Activated effector memory CD4-positive, alpha-beta T cell treated with Interleukin-2 at 50 U/mL for 16 hours (primary cell): ENCODE measurements around the gene MPRIP.

Experiments used
- DNase-seq: peaks from one replicate; pipeline ENCODE4 v3.0.0-alpha.2; 2020

Gene MPRIP

DNA sequence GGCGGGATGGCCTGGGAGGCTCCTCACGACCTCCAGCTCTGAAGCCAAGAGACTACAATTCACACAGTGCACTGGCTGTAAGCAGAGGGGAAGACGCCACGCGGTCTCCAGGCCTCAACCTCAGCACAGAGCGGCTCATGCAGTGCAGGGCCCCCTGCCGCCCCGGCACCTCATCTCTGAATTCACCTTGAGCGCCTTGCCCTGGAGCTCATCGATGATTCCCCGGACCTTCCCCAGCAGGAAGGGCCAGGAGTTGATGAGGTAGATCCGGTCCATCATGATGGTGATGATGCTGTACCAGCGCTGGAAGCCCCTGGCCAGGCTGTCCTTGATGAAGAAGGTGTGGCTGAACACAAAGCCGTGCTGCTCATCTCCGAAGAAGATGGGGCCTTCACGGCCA, 181.5 kb downstream of the MPRIP start:
- no peak for DNase-seq

DNA sequence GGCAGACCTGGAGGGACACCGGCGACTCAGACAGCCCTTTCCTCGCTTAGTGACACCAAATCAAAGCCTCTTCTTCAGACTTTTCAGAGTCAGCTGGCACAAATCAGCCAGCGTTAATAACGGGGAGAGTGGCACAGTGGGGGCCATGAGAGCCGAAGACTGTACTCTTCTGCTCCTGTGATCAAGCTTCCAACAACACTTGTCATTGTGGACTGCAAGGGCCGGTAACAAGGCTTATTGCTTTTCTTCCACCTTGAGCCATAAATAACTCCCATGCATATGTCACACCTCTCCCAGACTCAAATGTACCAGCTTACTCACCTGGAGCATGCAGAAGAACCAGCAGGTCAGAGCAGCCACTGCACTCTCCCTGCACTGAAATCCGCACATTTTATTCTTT, 181.9 kb downstream of the MPRIP start:
- no peak for DNase-seq

DNA sequence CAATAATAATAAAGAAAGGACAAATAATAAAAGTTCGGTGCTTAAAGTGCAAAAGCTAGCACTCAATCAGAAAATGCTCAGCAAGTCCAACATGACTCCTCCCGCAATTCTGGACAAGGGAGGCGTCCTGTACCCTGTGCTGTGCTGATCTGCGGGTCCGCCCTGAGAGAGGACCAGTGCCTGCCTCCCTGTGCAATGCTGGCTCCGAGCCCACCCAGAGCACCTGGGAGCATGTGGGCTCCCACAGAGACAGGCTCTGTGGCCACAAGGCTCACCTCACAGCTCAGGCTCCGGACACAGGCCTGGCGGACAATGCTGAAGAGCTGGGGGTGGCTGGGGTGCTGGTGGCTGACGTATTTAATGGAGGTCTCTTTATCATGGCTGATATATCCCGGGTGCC, 183.6 kb downstream of the MPRIP start:
- DNase-seq = no peak

DNA sequence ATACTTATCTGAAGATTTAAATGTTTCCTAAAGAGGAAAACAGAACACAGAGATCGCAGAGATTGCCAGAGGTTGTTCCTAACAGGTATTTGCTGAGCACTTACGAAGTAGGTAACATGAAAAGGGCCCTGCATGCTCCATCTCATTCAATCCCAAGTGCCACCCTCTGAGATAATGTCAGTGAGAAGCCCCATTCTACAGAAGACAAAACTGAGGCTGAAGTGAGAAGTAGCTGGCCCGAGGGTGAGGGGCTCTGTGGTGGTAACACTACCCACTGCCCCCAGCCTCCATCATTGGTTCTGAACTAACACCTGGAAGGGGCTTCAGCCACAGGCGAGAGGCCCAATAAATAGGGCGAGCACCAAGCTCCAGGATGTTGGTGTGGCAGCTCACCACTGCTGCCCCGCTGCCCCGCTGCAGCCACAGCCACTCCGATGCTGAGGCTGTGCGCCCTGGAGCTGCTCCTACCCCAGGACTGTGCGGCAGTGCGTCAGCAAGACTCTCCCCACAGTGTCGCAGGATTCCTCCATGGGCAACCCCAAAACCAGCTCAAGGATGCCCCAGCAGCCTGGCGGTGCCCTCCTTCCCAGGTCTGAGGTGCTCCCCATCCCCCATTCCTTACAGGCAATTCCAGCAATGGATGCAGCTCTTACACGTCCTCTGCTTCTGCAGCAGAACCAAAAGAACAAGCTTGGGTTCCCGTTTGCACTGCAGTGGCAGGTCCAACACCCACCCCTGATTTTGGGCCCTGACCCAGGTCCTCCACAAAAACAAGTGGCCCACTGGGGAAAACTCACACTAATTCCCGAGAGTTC, 184.4 kb downstream of the MPRIP start:
- no peak for DNase-seq

DNA sequence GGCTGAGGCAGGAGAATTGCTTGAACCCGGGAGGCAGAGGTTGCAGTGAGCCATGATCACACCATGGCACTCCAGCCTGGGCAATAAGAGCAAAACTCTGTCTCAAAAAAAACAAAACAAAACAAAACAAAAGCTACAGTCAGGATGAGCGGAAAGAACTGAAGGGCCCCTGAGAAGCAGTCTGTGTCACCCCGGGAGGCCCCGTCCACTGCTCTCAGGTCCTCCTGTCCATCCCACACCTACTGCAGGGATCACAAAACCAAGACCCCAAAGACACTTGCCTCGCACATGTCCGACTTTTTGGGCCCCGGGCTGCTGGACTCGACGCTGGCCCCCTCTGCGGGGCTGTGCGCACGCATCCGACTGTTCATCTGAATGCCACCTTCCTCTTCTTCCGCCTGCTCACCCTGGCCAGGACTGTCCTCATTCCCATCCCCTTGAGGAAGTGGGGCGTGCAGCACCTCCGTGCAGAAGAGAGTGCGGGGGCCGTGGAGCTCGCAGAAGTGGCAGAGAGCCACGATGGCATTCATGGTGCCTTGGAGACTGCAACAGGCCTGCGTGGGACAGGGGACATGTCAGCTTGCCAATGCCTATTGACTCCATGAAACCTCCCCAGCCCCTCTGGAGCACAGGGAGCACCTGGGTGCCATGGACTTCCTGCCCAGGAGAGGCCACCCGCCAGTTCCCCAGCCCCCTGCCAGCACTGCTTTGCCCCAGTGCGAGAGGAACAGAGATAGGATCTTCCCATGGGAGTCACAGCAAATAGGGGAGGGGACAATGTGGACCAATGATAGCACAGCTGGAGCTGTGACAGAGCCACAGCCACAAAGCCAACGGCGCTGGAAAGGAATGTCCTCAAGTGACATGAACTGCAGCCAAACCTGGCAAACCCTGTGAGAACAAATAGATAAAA, 185.6 kb downstream of the MPRIP start:
- DNase-seq = no peak

DNA sequence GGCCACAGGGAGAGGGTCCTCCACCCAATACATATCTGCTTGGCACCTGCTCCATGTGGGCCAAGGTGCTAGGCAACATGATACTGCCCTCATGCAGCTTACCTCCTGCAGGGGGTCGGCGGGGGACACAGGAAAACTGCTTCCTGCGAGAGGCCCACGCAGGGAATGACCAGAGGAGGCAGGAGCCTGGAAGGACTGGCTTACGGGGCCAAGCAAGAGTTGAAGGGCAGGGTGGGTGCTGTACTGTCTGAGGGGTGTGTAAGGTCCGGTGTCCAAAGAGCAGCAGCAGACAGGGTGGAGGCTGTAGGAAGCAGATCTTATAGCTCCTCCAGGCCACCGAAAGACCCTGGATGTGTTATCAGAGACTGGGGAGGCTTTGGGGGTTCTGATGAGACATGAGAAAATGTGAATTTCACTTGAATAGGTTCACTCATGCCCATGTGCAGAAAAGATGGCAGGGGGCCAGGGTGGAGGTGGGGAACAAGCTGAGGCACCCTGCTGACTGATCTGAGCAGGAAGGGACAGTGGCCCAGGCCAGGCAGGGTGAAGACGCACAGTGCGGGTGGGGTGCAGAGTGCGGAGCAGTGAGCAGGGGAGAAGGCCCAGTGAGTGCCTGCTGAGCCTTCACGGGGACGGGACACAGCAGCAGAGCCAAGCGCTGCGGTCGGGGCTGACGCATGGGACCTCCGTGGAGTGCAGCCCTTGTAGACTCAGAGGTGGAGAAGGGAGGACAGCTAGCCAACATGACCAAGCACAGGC, 186.4 kb downstream of the MPRIP start:
- no peak for DNase-seq

DNA sequence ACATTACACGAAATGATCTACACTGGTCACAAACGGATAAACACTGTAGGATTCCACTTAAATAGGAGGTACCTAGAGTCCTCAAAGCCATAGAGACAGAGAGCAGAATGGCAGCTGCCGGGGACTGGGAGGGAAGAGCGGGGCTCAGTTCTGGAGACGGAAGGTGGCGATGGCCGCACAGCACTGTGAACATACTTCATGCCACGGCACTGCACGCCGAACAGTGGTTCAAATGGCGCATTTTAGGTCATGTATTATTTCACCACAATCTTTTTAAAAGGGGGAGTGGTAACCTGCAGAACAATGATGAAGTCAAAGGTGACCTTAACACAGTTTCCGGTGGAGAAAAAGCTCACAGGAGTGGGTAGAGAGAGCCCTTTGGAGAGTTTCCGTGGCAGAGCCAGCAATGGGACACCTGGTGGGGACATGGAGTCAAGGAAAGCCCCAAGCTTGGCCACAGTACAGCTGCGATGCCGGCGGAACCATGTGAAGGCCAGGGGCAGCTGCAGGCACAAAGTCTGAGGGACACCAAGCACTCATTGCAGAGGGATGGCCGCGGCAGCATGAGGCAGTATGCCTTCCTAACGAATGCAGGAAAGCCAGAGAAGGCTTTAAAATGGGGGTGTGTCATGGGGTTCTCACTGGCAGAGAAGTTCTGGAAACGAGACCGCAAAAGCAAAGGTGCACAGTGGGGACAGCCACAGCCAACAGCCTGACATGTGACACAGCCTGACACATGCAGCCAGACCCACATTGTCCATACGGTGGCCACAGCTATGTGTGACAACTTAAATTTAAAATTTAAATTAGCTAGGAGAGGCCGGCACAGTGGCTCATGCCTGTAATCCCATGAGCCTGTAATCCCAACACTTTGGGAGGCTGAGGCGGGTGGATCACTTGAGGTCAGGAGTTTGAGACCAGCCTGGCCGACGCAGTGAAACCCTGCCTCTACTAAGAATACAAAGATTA, 187.4 kb downstream of the MPRIP start:
- DNase-seq = no peak

DNA sequence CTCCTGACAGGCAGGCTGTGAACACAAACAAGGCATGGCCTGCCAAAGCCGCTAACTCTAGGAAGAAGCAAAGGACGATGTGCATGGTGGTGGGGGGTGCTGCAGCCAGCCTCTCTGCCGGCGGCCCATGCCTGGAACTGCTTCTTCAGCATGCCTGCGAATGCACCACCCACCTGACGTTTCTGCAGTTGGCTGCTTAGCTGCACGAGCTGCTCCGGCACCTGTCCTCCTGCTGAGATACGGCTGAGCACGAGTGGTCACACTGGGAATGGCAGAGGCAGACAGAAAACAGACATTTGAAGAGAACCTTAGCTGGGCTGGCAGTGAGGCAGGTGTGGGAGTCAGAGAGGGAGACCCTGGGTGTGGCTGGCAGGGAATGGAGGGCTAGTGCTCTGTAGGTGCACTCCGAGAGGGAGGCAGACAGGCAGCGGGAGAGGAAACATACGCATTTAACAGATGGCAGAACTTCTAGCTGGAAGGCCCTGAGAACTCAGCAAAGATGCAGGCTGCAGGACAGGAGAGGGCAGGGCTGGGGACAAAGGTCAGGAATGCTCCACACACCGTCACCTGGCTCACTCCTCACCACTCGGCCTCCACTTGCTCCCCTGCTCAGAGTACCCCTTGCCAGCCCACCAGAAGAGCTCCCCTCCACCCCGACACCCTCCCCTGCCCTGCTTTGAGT, 189.5 kb downstream of the MPRIP start:
- DNase-seq = no peak

DNA sequence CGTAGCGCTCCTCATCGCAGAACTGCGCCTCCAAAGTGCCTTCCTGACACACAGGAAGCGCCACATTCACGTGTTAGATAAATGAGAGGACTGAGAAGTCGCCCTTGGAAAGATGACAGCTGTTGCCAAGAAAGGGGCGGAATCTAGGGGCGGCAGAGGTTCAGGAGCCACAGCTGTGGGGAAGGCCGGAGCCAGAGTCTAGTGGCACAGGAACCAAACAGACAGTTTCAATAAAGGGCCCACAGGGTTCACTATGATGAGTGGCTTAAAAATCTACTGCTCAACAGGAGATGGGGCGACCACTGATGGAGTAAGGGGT, 190.0 kb downstream of the MPRIP start:
- DNase-seq = no peak

DNA sequence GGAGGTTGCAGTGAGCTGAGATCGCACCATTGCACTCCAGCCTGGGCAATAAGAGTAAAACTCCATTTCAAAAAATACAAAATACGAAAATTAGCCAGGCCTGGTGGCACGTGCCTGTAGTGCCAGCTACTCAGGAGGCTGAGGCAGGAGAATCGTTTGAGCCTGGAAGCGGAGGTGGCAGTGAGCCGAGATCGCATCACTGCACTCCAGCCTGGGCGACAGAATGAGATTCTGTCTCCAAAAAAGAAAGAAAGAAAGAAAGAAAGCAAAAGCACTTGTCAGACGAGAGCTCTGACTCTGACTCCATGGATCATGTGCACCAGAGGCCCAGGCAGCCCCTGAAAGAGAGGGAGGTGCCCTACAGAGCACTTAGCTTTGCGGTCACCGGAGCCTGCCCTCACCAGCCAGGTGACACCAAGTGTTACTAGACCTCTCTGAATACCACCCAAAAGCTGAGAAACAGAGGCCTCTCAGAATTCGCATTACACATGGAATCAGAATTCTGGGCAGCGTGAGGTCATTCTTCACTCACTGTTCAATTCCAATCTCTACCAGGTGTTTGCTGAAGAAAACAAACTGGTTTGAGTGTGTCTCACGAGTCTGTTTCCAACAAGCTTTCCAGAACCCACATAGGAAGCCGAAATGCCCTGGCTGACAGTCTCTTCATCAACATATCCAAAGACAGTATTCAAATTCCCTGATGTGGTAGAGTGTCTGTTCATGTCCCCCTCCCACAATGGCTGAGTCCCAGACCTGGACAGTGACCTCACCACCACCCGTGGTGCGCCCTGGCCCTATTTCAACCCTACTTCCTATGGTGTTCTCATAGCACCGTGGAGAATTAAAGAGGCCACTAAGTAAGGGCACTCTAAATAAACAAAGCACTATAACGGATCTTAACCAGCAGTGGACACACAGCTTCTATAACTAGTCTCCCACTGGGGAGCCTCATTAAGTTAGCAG, 193.2 kb downstream of the MPRIP start:
- DNase-seq = no peak

DNA sequence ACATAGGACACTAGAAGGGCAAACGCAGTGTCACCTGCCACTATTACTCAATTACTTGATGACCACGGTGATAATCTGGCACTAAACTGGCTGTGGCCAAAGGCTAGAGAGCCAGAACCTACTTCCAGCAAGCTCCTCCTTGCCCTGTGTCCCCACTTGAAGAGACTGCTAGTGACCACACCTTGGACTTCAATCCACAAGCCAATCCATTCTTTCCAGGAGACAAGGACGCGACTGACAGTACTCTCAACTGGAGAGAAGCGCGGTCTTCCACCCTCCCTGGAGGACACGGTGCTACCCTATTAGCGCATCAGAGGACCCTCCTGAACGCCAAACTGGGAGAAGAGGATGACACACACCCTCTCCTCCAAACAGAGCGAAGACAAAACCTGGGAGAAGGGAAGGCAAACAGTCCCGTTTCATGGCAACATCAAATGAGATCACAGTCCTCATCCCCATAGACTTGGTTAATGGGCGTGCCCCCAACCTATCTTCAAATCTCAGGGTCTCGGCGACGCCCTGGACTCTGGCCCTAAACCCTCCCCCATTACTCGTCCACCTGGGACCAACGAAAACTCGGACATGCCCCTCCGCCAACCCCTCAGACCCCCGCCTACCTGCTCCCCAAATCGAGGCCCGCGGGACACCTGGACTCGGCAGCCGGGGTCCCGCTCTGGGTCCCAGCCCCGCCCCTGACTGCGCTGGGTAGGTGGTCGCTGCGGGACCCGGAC, 194.2 kb downstream of the MPRIP start:
- no peak for DNase-seq

DNA sequence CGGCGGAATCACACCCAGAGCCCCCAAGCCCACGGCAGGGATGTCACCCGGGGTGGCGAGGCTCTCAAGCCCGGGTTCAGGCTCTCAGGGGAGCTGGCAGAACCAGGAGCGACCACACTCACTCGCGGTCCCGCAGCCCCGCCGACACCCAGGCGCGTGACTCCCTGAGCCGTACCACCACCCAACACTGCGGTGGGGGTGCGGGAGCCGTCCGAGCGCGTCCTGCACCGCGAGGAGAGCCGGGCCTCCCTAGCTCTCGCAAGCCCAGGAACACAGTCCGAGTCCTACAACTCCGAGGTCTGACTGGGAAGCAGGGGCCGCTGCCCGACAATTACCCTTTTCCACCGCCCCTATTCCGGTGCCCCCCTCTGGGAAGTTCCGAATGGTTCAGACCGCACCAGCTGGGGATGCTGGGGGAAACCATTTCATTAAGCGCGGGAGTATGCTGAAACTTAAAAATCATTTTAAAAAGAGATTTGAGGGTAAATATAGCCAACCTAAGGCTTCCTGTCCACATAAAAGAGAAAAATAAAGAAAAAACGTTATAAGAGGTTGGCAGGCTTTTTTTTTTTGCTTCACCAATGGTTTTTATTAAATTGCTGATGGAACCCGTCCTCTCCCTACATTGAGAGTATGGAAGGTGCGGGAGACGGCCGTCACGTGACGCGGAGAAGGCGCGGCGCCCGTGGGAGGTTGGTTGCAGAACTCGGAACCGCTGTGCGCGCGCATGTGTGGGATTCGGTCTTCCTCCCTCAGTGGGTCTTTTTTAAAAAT, 195.0 kb downstream of the MPRIP start, which contains the start of gene FLCN:
TSS of gene FLCN (minus strand) at position 143 of the 774 bp plus-strand sequence. CDS start 9,031 bp downstream, outside the sequence.
- DNase-seq = peak; percentile 85

DNA sequence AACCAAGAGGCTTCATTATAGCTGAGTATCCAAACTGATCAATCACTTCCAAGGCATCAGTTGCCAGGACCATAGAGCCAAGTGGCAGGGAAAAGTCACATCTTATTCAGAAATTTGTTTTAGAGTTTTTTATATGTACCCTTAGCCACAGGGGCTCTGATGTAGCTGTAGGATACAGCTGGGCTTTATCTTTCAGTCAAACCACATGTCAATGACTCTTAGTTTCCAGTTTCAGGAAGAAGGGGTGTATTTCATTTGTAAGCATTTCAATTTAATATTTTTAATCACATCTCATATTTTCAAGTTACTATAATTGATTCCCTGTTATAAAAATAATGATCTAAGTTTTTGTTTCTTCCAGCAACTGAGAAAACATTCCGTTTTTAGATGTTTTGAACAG, 197.6 kb downstream of the MPRIP start:
- no peak for DNase-seq

DNA sequence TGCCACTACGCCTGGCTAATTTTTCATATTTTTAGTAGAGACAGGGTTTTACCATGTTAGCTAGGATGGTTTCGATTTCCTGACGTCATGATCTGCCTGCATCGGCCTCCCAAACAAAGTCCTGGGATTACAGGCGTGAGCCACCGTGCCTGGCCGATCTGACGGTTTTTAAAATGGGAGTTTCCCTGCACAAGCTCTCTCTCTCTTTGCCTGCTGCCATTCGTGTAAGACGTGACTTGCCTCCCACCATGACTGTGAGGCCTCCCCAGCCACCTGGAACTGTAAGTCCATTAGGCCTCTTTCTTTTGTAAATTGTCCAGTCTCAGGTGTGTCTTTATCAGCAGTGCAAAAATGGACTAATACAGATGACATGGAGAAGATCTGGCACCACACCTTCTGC, 199.4 kb downstream of the MPRIP start:
- DNase-seq = no peak

DNA sequence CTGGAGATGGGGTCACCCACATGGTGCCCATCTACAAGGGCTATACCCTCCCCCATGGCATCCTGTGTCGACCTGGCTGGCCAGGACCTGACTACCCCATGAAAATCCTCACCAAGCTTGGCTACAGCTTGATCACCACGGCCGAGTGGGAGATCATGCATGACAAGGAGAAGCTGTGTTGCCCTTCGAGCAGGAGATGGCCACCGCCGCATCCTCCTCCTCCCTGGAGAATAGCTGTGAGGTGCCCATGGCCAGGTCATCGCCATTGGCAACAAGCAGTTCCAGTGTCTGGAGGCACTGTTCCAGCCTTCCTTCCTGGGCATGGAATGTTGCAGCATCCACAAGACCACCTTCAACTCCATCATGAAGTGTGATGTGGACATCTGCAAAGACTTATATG, 200.0 kb downstream of the MPRIP start:
- no peak for DNase-seq
